GM23338 (cell line): ENCODE data around the gene RAB36. TPM values are rescaled to one million over a fixed set of nuclear protein-coding genes. Genes with fewer than 3 reads are reported as not detected.

Experiments
- CREB1 ChIP-seq: fragments of 250-450 bp; sonication (Bioruptor Pico); IDR thresholded peaks from 2 replicates; pipeline ENCODE4 v1.5.0; 2020; ENCODE audit warnings: low read depth, mild to moderate bottlenecking, moderate library complexity
- ETS1 ChIP-seq: IDR thresholded peaks from 2 replicates; pipeline ENCODE4 v1.6.1; 2016; ENCODE audit warnings: antibody characterized with exemption
- EZH2 ChIP-seq: fragments of 200-600 bp; sonication (generic); IDR thresholded peaks from one replicate; pipeline ENCODE4 v1.8.0; 2017; ENCODE audit warnings: antibody characterized with exemption, mild to moderate bottlenecking, low read depth; ENCODE audit not compliant: unreplicated experiment
- JUNB ChIP-seq: IDR thresholded peaks from one replicate; pipeline ENCODE4 v1.6.1; 2016; ENCODE audit warnings: antibody characterized with exemption; ENCODE audit not compliant: unreplicated experiment
- NANOG ChIP-seq: IDR thresholded peaks from 2 replicates; pipeline ENCODE4 v1.6.1; 2016; ENCODE audit warnings: antibody characterized with exemption, borderline replicate concordance
- POLR2AphosphoS5 ChIP-seq: IDR thresholded peaks from 2 replicates; pipeline ENCODE4 v1.6.1; 2016; ENCODE audit warnings: antibody characterized with exemption, low read depth
- REST ChIP-seq: IDR thresholded peaks from one replicate; pipeline ENCODE4 v1.6.1; 2018; ENCODE audit warnings: antibody characterized with exemption; ENCODE audit not compliant: unreplicated experiment
- STAT1 ChIP-seq: IDR thresholded peaks from one replicate; pipeline ENCODE4 v1.6.1; 2016; ENCODE audit warnings: antibody characterized with exemption; ENCODE audit not compliant: unreplicated experiment
- ZNF331 ChIP-seq: fragments of 250-450 bp; sonication (Bioruptor Pico); IDR thresholded peaks from 2 replicates; pipeline ENCODE4 v1.5.0; 2020; ENCODE audit warnings: low read depth, mild to moderate bottlenecking, moderate library complexity
- polyA plus RNA-seq: library from polyadenylated mRNA; unstranded; fragments of >200 nt; fragmentation: Nextera tagmentation; extraction: Ambion mirVana; gene quantifications from 2 replicates; pipeline ENCODE4 v1.2.1, GENCODE V29; 2016
- total RNA-seq: library from RNA; depleted of rRNA; stranded (reverse); fragments of >200 nt; shearing (Covaris generic); gene quantifications from 2 replicates; pipeline ENCODE4 v1.2.3, GENCODE V29; 2014
- TF ChIP-seq, protein P1 (sequence below): fragments of 250-450 bp; sonication (Bioruptor Pico); IDR thresholded peaks from 2 replicates; pipeline ENCODE4 v1.5.0; 2020; ENCODE audit warnings: mild to moderate bottlenecking, moderate library complexity

RAB36 gene
- total and polyA plus RNA-seq, 2 experiments from 2014 or later, result 0.58 to 1.2 TPM

GRCh38 chr22:23154461-23154860, 9.2 kb downstream of the RAB36 start (continued):
- TF ChIP-seq, protein P1, sequence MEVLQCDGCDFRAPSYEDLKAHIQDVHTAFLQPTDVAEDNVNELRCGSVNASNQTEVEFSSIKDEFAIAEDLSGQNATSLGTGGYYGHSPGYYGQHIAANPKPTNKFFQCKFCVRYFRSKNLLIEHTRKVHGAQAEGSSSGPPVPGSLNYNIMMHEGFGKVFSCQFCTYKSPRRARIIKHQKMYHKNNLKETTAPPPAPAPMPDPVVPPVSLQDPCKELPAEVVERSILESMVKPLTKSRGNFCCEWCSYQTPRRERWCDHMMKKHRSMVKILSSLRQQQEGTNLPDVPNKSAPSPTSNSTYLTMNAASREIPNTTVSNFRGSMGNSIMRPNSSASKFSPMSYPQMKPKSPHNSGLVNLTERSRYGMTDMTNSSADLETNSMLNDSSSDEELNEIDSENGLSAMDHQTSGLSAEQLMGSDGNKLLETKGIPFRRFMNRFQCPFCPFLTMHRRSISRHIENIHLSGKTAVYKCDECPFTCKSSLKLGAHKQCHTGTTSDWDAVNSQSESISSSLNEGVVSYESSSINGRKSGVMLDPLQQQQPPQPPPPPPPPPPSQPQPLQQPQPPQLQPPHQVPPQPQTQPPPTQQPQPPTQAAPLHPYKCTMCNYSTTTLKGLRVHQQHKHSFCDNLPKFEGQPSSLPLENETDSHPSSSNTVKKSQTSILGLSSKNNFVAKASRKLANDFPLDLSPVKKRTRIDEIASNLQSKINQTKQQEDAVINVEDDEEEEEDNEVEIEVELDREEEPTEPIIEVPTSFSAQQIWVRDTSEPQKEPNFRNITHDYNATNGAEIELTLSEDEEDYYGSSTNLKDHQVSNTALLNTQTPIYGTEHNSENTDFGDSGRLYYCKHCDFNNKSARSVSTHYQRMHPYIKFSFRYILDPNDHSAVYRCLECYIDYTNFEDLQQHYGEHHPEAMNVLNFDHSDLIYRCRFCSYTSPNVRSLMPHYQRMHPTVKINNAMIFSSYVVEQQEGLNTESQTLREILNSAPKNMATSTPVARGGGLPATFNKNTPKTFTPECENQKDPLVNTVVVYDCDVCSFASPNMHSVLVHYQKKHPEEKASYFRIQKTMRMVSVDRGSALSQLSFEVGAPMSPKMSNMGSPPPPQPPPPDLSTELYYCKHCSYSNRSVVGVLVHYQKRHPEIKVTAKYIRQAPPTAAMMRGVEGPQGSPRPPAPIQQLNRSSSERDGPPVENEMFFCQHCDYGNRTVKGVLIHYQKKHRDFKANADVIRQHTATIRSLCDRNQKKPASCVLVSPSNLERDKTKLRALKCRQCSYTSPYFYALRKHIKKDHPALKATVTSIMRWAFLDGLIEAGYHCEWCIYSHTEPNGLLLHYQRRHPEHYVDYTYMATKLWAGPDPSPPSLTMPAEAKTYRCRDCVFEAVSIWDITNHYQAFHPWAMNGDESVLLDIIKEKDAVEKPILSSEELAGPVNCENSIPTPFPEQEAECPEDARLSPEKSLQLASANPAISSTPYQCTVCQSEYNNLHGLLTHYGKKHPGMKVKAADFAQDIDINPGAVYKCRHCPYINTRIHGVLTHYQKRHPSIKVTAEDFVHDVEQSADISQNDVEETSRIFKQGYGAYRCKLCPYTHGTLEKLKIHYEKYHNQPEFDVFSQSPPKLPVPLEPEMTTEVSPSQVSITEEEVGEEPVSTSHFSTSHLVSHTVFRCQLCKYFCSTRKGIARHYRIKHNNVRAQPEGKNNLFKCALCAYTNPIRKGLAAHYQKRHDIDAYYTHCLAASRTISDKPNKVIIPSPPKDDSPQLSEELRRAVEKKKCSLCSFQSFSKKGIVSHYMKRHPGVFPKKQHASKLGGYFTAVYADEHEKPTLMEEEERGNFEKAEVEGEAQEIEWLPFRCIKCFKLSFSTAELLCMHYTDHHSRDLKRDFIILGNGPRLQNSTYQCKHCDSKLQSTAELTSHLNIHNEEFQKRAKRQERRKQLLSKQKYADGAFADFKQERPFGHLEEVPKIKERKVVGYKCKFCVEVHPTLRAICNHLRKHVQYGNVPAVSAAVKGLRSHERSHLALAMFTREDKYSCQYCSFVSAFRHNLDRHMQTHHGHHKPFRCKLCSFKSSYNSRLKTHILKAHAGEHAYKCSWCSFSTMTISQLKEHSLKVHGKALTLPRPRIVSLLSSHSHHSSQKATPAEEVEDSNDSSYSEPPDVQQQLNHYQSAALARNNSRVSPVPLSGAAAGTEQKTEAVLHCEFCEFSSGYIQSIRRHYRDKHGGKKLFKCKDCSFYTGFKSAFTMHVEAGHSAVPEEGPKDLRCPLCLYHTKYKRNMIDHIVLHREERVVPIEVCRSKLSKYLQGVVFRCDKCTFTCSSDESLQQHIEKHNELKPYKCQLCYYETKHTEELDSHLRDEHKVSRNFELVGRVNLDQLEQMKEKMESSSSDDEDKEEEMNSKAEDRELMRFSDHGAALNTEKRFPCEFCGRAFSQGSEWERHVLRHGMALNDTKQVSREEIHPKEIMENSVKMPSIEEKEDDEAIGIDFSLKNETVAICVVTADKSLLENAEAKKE (CRISPR knock-in tag), result no peak
- TF ChIP-seq STAT1 (no peak), POLR2AphosphoS5 (no peak), NANOG (no peak), ETS1 (no peak), CREB1 (CRISPR knock-in tag) (no peak), JUNB (no peak), REST (no peak), ZNF331 (CRISPR knock-in tag) (no peak), EZH2 (no peak)
